GM18520 (cell line): ENCODE data around the gene MYRIP.

Source experiments
- ATAC-seq: cut with Tn5 transposase; IDR thresholded peaks from one replicate; pipeline ENCODE4 v1.9.1; 2021; ENCODE audit not compliant: unreplicated experiment

Gene MYRIP

GRCh38 chr3:40178012-40178594 lies 368.7 kb downstream of the MYRIP start:
- no peak for ATAC-seq

GRCh38 chr3:40179016-40179415 lies 369.6 kb downstream of the MYRIP start:
- ATAC-seq = no peak

GRCh38 chr3:40181182-40181581 lies 371.8 kb downstream of the MYRIP start:
- ATAC-seq = no peak

GRCh38 chr3:40185029-40185695 lies 375.8 kb downstream of the MYRIP start:
- peak; percentile 53 for ATAC-seq

GRCh38 chr3:40186508-40186907 lies 377.1 kb downstream of the MYRIP start:
- no peak for ATAC-seq

- ATAC-seq = peak; percentile 71
Observed at GRCh38 chr3:40187945-40188344, 378.5 kb downstream of the MYRIP start.

- no peak for ATAC-seq
Observed at GRCh38 chr3:40189118-40189517, 379.7 kb downstream of the MYRIP start.

- no peak for ATAC-seq
Observed at GRCh38 chr3:40190056-40190455, 380.6 kb downstream of the MYRIP start.

GRCh38 chr3:40191251-40191650 lies 381.8 kb downstream of the MYRIP start:
- ATAC-seq = no peak

GRCh38 chr3:40191850-40192448 lies 382.5 kb downstream of the MYRIP start:
- no peak for ATAC-seq

GRCh38 chr3:40192628-40193027 lies 383.2 kb downstream of the MYRIP start:
- ATAC-seq = no peak

GRCh38 chr3:40196966-40197365 lies 387.6 kb downstream of the MYRIP start:
- ATAC-seq = no peak

- ATAC-seq = no peak
Observed at GRCh38 chr3:40200692-40201316, 391.4 kb downstream of the MYRIP start.

- no peak for ATAC-seq
Observed at GRCh38 chr3:40201770-40202169, 392.4 kb downstream of the MYRIP start.

- ATAC-seq = no peak
Observed at GRCh38 chr3:40206522-40206921, 397.1 kb downstream of the MYRIP start.

- no peak for ATAC-seq
Observed at GRCh38 chr3:40207796-40208195, 398.4 kb downstream of the MYRIP start.

- ATAC-seq = no peak
Observed at GRCh38 chr3:40208251-40208650, 398.8 kb downstream of the MYRIP start.

GRCh38 chr3:40211579-40211978 lies 402.2 kb downstream of the MYRIP start:
- ATAC-seq = no peak

GRCh38 chr3:40213556-40213955 lies 404.1 kb downstream of the MYRIP start:
- no peak for ATAC-seq

- ATAC-seq = no peak
Observed at GRCh38 chr3:40215015-40215414, 405.6 kb downstream of the MYRIP start.

- no peak for ATAC-seq
Observed at GRCh38 chr3:40216471-40216870, 407.1 kb downstream of the MYRIP start.

GRCh38 chr3:40223856-40224255 lies 414.4 kb downstream of the MYRIP start:
- ATAC-seq = no peak
